ENCODE results near the gene DCP2. TPM values are rescaled to one million over a fixed set of nuclear protein-coding genes. Genes with fewer than 3 reads are reported as not detected.

DCP2 gene
- total RNA-seq, 2 experiments from 2014 or later: 106 to 113 TPM

GRCh38 chr5:113062869-113063508, 86.4 kb downstream of the DCP2 start:
- POLR2A ChIA-PET: no interaction called here
- Mint-ChIP-seq H3K4me1 (peaks cover 14% of the 10 kb centered on the region), H3K36me3 (no peaks in the 10 kb centered on the region), H3K4me3 (no peak overlapping the region), H3K27ac (peak overlapping the region; percentile 5), H3K27me3 (no peaks in the 10 kb centered on the region), H3K9me3 (no peaks in the 10 kb centered on the region)
- ATAC-seq (ENCODE audit: low read depth) (no peak), DNase-seq (no peak)

- Mint-ChIP-seq H3K4me3 (no peak overlapping the region), H3K27me3 (no peaks in the 10 kb centered on the region), H3K27ac (no peak overlapping the region), H3K36me3 (no peaks in the 10 kb centered on the region), H3K9me3 (no peaks in the 10 kb centered on the region), H3K4me1 (peaks cover 14% of the 10 kb centered on the region)
- no peak for ATAC-seq (ENCODE audit: low read depth)
- POLR2A ChIA-PET: no interaction called here
- no peak for DNase-seq
These were observed 87.3 kb downstream of the DCP2 start for GRCh38 chr5:113063927-113064326.

- ATAC-seq (ENCODE audit: low read depth) (no peak), DNase-seq (no peak)
- H3K27ac Mint-ChIP-seq: no peak overlapping the region
- no peaks in the 10 kb centered on the region for H3K36me3 Mint-ChIP-seq
- H3K27me3 Mint-ChIP-seq: no peaks in the 10 kb centered on the region
- no peak overlapping the region for H3K4me3 Mint-ChIP-seq
- H3K9me3 Mint-ChIP-seq: no peaks in the 10 kb centered on the region
- POLR2A ChIA-PET: no interaction called here
- peaks cover 14% of the 10 kb centered on the region for H3K4me1 Mint-ChIP-seq
These were observed 88.2 kb downstream of the DCP2 start for GRCh38 chr5:113064806-113065205.

- DNase-seq (no peak), ATAC-seq (ENCODE audit: low read depth) (no peak)
- Mint-ChIP-seq H3K27me3 (no peaks in the 10 kb centered on the region), H3K27ac (no peak overlapping the region), H3K9me3 (no peaks in the 10 kb centered on the region), H3K4me3 (no peak overlapping the region), H3K36me3 (no peaks in the 10 kb centered on the region), H3K4me1 (peaks cover 14% of the 10 kb centered on the region)
- POLR2A ChIA-PET: no interaction called here
These were observed 89.0 kb downstream of the DCP2 start for GRCh38 chr5:113065626-113066025.

GRCh38 chr5:113067635-113068344, 91.2 kb downstream of the DCP2 start:
- Mint-ChIP-seq H3K36me3 (no peaks in the 10 kb centered on the region), H3K4me1 (peaks cover 4% of the 10 kb centered on the region), H3K27ac (no peak overlapping the region), H3K9me3 (no peaks in the 10 kb centered on the region), H3K4me3 (no peak overlapping the region), H3K27me3 (no peaks in the 10 kb centered on the region)
- ATAC-seq (ENCODE audit: low read depth) (no peak), DNase-seq (no peak)
- POLR2A ChIA-PET: no interaction called here

GRCh38 chr5:113068559-113068958, 92.0 kb downstream of the DCP2 start:
- Mint-ChIP-seq H3K36me3 (no peaks in the 10 kb centered on the region), H3K9me3 (no peaks in the 10 kb centered on the region), H3K27ac (no peak overlapping the region), H3K4me3 (no peak overlapping the region), H3K27me3 (no peaks in the 10 kb centered on the region), H3K4me1 (no peaks in the 10 kb centered on the region)
- DNase-seq (no peak), ATAC-seq (ENCODE audit: low read depth) (no peak)
- POLR2A ChIA-PET: no interaction called here

Other genes starting within 250 kb of the DCP2 start
- gene APC, start 238.9 kb upstream of the DCP2 start, total RNA-seq: 10 to 100 TPM; 28.6 to 33.6 TPM
- gene SRP19, start 115.5 kb upstream of the DCP2 start, total RNA-seq: 10 to 100 TPM; 51.2 to 57.0 TPM
- 10 to 100 TPM; 59.0 to 65.8 TPM for gene REEP5, start 54.6 kb upstream of the DCP2 start, total RNA-seq

All from activated naive CD8-positive, alpha-beta T cell treated with anti-CD3 and anti-CD28 coated beads, Interleukin-2, amount 10 ng/mL, durations not matched to agents 7 days and 5 days (primary cell).